Heart left ventricle (tissue), 16 donors: Measurements from ENCODE around the gene SPECC1. TPM values are rescaled to one million over a fixed set of nuclear protein-coding genes. Genes with fewer than 3 reads are reported as not detected.

Experiments
- ATAC-seq, 4 donors: fragments of 200-7000 bp; cut with Tn5 transposase; one replicate each; pipeline ENCODE4 v1.9.1; 2020 to 2022; ENCODE audit warnings: moderate library complexity in 4 of 4, mild to moderate bottlenecking in 3 of 4, moderate number of reproducible peaks in 1 of 4
- DNase-seq, 5 donors: peaks; one replicate each; pipeline ENCODE4 v3.0.0-alpha.2; 2020
- H3K27ac ChIP-seq, 12 donors: fragments of 200-600 bp; sonication (generic) in 4 of 12; one replicate each; pipeline versions ENCODE4 v1.5.0 to v1.8.0; 2016 to 2022; ENCODE audit warnings: mild to moderate bottlenecking in 2 of 12
- H3K27me3 ChIP-seq, 9 donors: fragments of 200-600 bp; sonication (generic) in 2 of 9; one replicate each; pipeline versions ENCODE4 v1.5.1 to v1.8.0; 2016 to 2022; ENCODE audit warnings: mild to moderate bottlenecking in 3 of 9
- H3K36me3 ChIP-seq, 9 donors: fragments of 200-600 bp; sonication (generic) in 2 of 9; one replicate each; pipeline versions ENCODE4 v1.5.0 to v1.8.0; 2018 to 2022; ENCODE audit warnings: mild to moderate bottlenecking in 2 of 9
- H3K4me1 ChIP-seq, 12 donors: fragments of 200-600 bp; sonication (generic) in 4 of 12; one replicate each; pipeline versions ENCODE4 v1.5.0 to v1.8.0; 2016 to 2022; ENCODE audit warnings: mild to moderate bottlenecking in 3 of 12
- H3K4me3 ChIP-seq, 12 donors: fragments of 200-600 bp; sonication (generic) in 4 of 12; one replicate each; pipeline versions ENCODE4 v1.5.0 to v1.8.0; 2017 to 2022; ENCODE audit warnings: mild to moderate bottlenecking in 9 of 12, moderate library complexity in 4 of 12
- H3K9me3 ChIP-seq, 12 donors: fragments of 200-600 bp; sonication (generic) in 4 of 12; one replicate each; pipeline versions ENCODE4 v1.5.0 to v1.8.0; 2016 to 2022; ENCODE audit warnings: mild to moderate bottlenecking in 1 of 12
- CTCF ChIP-seq, 12 donors: fragments of 200-600 bp; sonication (generic) in 4 of 12; IDR thresholded peaks; one replicate each; pipeline versions ENCODE4 v1.5.0 to v1.8.0; 2018 to 2022; ENCODE audit warnings: antibody characterized with exemption in 12 of 12, mild to moderate bottlenecking in 5 of 12
- POLR2A ChIP-seq, 2 donors: fragments of 450-650 bp; IDR thresholded peaks; one replicate each; pipeline ENCODE4 v1.6.1; 2017; ENCODE audit warnings: antibody characterized with exemption in 2 of 2, mild to moderate bottlenecking in 2 of 2, moderate library complexity in 2 of 2
- WGBS, 4 donors: extraction: QIAGEN DNeasy Blood & Tissue Kit in 2 of 4; methylation state at CpG; one replicate each; pipeline versions ENCODE4 v1.1.5 to v1.1.7; 2013 to 2018; 5-methylcytosine and 5-hydroxymethylcytosine counted together
- intact Hi-C, 10 donors: fragments of 100-400 bp; cut with DNase I; formaldehyde crosslinking; loops; one replicate each; pipeline versions ENCODE4 v1.11.1 to v1.14.2; 2022
- polyA plus RNA-seq, 2 donors: library from polyadenylated mRNA; stranded (reverse); fragments of 200-250 nt; gene quantifications; one replicate each; pipeline ENCODE4 v1.2.3, GENCODE V29; 2013
- total RNA-seq, 9 donors: library from RNA; depleted of rRNA in 2 of 9; stranded (reverse); fragments of >200 nt in 2 of 9; fragmentation: NEBNext Ultra II Directional in 3 of 9; extraction: Animal tissue kit (Norgen Biotek cat#: 25700) in 3 of 9; gene quantifications; one replicate each; pipeline versions ENCODE4 v1.1.0 to v1.2.4, GENCODE V29; 2016 to 2023
- donor health status: ischemic (EF 13 %, LVEDD 7.1; RV severe dilation, severe dysfunction).
- donor health status: healthy with polysubstance abuse.
- donor health status: DM: no; HTN: yes; CAD: no.
- donor health status: DM: no; HTN: no; CAD: no.
- donor health status: ischemic (EF 25% LVEDD 6.9; RV normal size, moderate dysfunction).
- donor health status: ischemic (EF 25% LVEDD 5.7; RV mildly dilated, moderate dysfunction).
- donor health status: healthy.
- donor health status: DM: yes; HTN: yes; CAD: no.
- donor health status: ischemic (EF 35%, LVEDD 5.7; RV mildly dilated, moderate dysfunction).
- donor health status: nonischemic (EF 11% LVEDD 7.7; RV severe dilation, severe dysfunction).
- donor health status: DM: yes; HTN: yes; CAD: no.
- donor health status: PGD.
- donor health status: ischemic (EF 29% LVEDD 5.4; RV normal size, mild dysfunction).
- donor health status: nonischemic (EF 23%, LVEDD 6.1; RV moderate dilation, normal function).

The SPECC1 gene
- total and polyA plus RNA-seq, 11 donors = 3.8 to 18.4 (median 10.6) TPM

DNA sequence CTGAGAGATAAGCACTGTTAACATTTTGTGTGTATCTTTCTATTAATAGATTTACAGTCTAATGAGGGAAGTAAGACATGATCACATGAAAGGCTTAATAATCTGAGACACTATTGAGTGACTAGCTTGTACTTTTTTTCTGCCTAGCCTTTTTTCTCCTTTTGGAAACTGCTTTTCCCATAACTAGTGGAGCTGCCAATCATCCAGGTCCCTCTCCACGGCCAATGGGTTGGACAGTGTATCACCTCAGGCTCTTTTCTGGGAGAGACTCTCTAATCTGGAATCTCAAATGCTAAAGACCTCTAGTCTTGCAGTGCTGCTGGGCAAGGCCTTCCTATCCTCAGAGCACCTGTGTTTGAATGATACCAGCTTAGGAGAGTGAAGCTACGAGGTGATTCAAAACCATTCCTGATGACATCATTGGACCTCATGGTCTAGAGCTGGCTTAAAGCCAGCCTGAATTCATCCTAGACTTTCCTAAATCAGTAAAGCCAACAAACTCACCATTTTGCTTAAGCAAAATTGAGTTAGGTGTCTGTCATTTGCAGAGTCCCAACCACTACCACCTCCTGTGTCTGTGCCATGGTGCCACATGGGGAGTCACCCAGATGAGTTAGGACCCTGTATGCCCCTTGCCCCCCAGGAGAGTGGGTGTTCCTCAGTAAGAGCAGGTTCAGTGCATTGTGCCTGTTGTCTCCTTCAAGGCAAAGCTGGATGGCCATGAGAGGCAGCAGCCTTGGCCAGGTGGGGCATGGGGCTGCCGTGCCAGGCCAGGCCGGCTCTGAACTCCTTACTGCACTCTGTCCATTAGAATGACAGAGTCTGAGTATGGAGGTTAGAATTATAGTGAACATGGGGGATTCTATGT is 62.9 kb downstream of the SPECC1 start:
- intact Hi-C loops = no loop called here
- Histone ChIP-seq H3K27me3 (no peaks in the 10 kb centered on the region), H3K4me1 (peaks cover 0 to 60% (median 14%) of the 10 kb centered on the region in 12 donors), H3K27ac (peak overlapping the region in 4 of 12 donors; percentile 0 to 81 (median 48)), H3K36me3 (no peaks in the 10 kb centered on the region), H3K4me3 (no peak overlapping the region), H3K9me3 (no peaks in the 10 kb centered on the region)
- 62 to 86% (median 82%) methylated on average over 1 to 4 of the region's 4 CpGs for WGBS, 4 donors
- TF ChIP-seq POLR2A (IDR thresholded peaks at IDR 0.05) = no peak
- TF ChIP-seq CTCF (IDR thresholded peaks at IDR 0.05) = no peak
- DNase-seq = no peak
- no peak for ATAC-seq

- TF ChIP-seq POLR2A (IDR thresholded peaks at IDR 0.05) (no peak), CTCF (IDR thresholded peaks at IDR 0.05) (no peak)
- H3K27me3 ChIP-seq = no peaks in the 10 kb centered on the region
- peak overlapping the region in 8 of 12 donors; percentile 7 to 81 (median 60) for H3K27ac ChIP-seq
- peaks cover 0 to 66% (median 14%) of the 10 kb centered on the region in 12 donors for H3K4me1 ChIP-seq
- WGBS, 4 donors = 90 to 97% (median 94%) methylated on average over 3 of the region's 3 CpGs
- no peak overlapping the region for H3K4me3 ChIP-seq
- H3K36me3 ChIP-seq = no peaks in the 10 kb centered on the region
- DNase-seq (no peak), ATAC-seq (no peak)
- intact Hi-C loops = no loop called here
- H3K9me3 ChIP-seq = no peaks in the 10 kb centered on the region
Measured at GRCh38 chr17:20072692-20072992, 63.5 kb downstream of the SPECC1 start.

- Histone ChIP-seq H3K4me3 (peak overlapping the region in 11 of 12 donors; percentile 10 to 59 (median 46)), H3K36me3 (no peaks in the 10 kb centered on the region), H3K9me3 (no peaks in the 10 kb centered on the region), H3K27ac (peak overlapping the region in 11 of 12 donors; percentile 7 to 81 (median 66)), H3K4me1 (peaks cover 0 to 72% (median 14%) of the 10 kb centered on the region in 12 donors), H3K27me3 (no peaks in the 10 kb centered on the region)
- peak; percentile 78 to 94 (median 91) for ATAC-seq
- peak; percentile 65 to 80 (median 69) for DNase-seq
- WGBS, 4 donors = 49 to 62% (median 54%) methylated on average over 14 of the region's 14 CpGs
- intact Hi-C loops = no loop called here
- TF ChIP-seq CTCF (IDR thresholded peaks at IDR 0.05) (no peak), POLR2A (IDR thresholded peaks at IDR 0.05) (peak in 1 of 2 donors; percentile 36)
Measured at GRCh38 chr17:20073055-20073979, 64.2 kb downstream of the SPECC1 start.

DNA sequence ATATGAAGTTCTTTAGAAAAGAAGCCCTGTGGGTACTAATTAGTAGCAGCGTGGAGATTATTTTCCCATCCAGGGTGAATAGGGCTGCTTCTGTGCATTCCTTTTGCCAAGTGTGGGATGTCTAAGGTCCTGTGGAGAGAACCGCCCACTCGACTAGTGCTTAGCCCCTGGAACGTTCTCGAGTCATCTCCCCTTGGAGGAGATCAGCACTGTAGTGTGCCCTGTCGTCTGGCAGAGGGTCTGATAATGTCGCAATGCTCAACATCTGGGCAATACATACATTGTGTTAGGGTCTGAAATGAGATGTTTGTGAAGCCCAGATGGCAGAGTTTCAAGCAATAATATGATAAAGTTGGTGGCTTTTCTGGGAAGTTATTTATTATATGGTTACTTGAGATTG is 64.8 kb downstream of the SPECC1 start:
- DNase-seq (no peak), ATAC-seq (peak; percentile 59 to 81 (median 72))
- H3K27ac ChIP-seq = peak overlapping the region in 11 of 12 donors; percentile 7 to 81 (median 66)
- H3K27me3 ChIP-seq = no peaks in the 10 kb centered on the region
- no peaks in the 10 kb centered on the region for H3K36me3 ChIP-seq
- H3K4me3 ChIP-seq = peak overlapping the region in 11 of 12 donors; percentile 10 to 59 (median 46)
- WGBS, 4 donors = 52 to 77% (median 62%) methylated on average over 7 of the region's 7 CpGs
- no peaks in the 10 kb centered on the region for H3K9me3 ChIP-seq
- intact Hi-C loops = no loop called here
- H3K4me1 ChIP-seq = peaks cover 0 to 74% (median 14%) of the 10 kb centered on the region in 12 donors
- TF ChIP-seq CTCF (IDR thresholded peaks at IDR 0.05) (no peak), POLR2A (IDR thresholded peaks at IDR 0.05) (no peak)
